Measurements from ENCODE around the gene NXPH4.

- TF ChIP-seq CTCF (IDR thresholded peaks at IDR 0.05 in 4 of 5, conservative IDR thresholded peaks at IDR 0.05 in 1 of 5): no peak
- TF ChIP-seq POLR2A (IDR thresholded peaks at IDR 0.05): no peak
Measured at GRCh38 chr12:57268264-57268663, 51.7 kb downstream of the NXPH4 start.

All from gastrocnemius medialis (tissue), 4 donors.